Stimulated activated CD8-positive, alpha-beta memory T cell treated with anti-CD3 and anti-CD28 coated beads, Interleukin-12 subunit alpha, Interleukin-12 subunit beta, amount 100 ng/mL, for 4 hours (primary cell): ENCODE measurements around the gene RGS5.
"Not testable (repeated sequence)": the region's sequence is repeated elsewhere in the genome, so short reads cannot be mapped to it uniquely, and the experiment has no call there.

Source experiments
- DNase-seq: peaks from one replicate; pipeline ENCODE4 v3.0.0-alpha.2; 2020; ENCODE audit warnings: low read depth

The RGS5 gene, protein sequence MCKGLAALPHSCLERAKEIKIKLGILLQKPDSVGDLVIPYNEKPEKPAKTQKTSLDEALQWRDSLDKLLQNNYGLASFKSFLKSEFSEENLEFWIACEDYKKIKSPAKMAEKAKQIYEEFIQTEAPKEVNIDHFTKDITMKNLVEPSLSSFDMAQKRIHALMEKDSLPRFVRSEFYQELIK

GRCh38 chr1:163202833-163203451, at the start of gene RGS5:
TSS of gene RGS5 (minus strand) at chr1:163202916. CDS start at chr1:163202835, 81 bp downstream.
- no peak for DNase-seq

- no peak for DNase-seq
Measured at GRCh38 chr1:163250382-163250974, 47.8 kb upstream of the RGS5 start.

DNA sequence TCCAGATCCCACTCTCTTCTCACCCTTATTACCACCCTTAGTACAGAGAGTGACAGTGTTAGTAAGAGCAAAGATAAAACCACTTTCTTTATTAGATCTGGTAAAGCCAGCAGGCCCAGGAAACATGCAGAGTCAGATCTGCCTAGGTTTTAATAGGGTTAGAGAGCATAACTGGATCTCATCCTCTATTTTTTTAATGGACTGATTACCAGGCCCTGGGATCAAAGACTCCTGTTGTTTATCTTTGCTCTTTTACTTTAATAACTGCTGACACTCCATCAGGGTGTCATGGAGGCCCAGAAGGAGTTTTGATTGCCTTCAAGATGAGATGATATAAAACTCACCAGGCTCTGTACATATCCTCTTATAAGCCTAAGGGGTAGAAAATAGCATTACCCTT, 45.3 kb upstream of the RGS5 start:
- no peak for DNase-seq

GRCh38 chr1:163244648-163245047, 41.9 kb upstream of the RGS5 start:
- not testable (repeated sequence) for DNase-seq

- DNase-seq: no peak
Measured at GRCh38 chr1:163241746-163242145, 39.0 kb upstream of the RGS5 start.

DNA sequence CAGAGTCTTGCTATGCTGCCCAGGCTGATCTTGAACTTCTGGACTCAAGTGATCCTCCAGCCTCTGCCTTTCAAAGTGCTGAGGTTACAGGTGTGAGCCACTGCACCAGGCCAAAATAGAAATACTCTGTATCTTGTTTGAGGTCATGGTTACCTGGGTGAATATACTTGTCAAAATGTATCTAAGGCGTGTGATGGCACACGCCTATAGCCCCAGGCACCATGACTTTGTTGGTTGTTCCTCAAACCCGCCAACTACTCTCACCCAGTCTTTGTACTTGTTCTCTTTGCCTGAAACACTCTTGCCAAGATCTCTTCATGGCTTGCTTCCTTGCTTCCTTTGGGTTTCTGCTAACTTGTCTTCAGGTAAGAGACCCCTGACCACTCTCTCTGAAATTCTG, 38.0 kb upstream of the RGS5 start:
- DNase-seq: no peak

DNA sequence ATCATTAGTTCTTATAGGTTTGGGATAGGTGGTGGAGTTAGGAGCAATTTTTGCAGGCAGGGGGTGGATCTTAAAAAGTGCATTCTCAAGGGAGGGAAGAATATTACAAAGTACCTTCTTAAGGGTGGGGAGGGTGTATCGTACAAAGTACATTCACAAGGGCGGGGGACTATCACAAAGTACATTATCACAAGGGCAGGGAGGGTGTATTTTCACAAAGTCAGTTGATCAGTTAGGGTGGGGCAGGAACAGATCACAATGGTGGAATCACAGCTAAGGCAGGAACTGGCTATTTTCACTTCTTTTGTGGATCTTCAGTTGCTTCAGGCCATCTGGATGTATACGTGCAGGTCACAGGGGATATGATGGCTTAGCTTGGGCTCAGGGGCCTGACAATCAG, 30.9 kb upstream of the RGS5 start:
- not testable (repeated sequence) for DNase-seq

DNA sequence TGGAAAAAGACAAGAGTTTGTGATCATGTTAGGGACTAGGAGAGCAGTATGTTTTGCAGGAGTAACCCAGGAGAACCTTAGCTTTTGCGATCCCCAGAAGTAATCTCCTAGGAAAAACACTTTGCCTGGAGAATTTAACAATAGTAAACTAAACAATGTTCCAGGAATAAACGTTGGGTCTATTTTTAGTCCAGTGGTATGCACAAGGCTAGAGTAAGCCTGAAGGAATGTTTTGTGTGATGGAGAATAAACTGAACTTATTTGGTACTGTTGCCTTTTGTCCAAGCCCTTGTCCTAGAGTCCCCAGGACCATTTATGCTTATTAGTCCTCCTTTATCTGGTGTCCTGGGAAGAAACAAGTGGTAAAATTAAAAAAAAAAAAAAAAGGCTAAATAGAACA, 28.7 kb upstream of the RGS5 start:
- DNase-seq: no peak

GRCh38 chr1:163230827-163231226, 28.1 kb upstream of the RGS5 start:
- DNase-seq: no peak

DNA sequence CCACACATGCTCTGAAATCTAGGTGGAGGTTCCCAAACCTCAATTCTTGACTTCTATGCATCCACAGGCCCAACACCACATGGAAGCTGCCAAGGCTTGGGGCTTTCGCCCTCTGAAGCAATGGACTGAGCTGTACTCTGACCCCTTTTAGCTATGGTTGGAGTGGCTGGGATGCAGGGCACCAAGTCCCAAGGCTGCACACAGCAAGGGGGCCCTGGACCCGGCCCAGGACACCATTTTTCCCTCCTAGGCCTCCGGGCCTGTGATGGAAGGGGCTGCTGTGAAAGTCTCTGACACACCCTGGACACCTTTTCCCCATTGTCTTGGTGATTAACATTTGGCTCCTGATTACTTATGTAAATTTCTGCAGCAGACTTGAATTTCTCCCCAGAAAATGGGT, 25.6 kb upstream of the RGS5 start:
- not testable (repeated sequence) for DNase-seq

- no peak for DNase-seq
Measured at GRCh38 chr1:163227126-163227525, 24.4 kb upstream of the RGS5 start.

DNA sequence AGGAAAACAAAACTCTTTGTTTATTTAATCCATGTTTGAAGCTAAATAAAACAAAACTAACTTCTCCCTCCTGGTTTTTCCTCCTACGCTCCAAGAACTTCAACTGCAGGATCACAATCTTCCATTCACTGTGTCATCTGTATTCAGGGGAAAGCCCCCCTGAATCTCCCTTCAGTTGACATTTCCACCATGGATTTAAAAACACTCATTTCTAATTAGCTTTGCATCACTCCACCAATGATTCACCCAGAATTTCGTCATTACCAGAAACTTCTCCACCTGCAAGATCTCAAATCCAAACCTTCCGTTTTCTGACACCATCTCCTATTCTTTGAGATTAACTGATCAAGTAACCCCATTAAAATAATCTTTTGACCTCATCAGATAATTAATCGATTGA, 10.9 kb upstream of the RGS5 start:
- no peak for DNase-seq

DNA sequence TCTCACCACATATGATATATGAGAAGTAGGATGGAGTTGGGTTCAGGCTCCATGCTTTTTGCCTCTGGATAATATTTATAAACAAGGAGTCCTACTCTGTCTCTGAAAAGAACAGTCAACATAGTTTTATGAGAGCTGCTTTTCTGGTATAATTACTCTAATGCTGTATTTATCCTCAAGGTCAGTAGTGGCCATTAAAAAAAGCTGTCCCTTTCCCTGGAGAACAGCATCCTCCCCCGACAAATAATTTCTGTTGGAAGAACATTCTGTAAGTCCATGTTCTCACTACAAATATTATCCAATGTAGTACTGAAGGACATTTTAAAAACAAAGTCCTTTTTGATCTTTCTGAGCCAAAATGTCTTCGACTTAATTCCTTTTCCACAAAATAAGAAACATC, 9.0 kb upstream of the RGS5 start:
- DNase-seq: no peak

GRCh38 chr1:163205513-163205912, 2.8 kb upstream of the RGS5 start:
- no peak for DNase-seq

- DNase-seq: no peak
Measured at GRCh38 chr1:163203561-163203960, 845 bp upstream of the RGS5 start.

DNA sequence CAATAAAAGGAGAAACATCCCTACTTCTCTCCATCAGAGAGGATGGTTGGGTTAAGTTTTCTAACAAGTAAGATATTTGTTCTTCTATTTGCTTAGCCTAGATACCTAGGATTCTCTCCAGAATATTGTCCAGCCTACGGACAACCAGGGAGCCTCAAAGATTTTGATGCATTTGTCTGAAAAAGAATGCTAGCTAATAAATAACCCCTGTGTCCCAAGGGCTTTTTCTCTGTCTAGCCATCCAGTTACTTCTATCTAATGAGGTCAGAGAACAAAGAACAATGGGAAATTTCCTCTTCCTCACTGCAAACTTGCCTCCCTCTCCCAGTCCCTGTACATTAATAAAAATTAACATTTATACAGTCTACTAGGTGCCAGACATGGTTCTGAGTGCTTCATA, 810 bp downstream of the RGS5 start:
- no peak for DNase-seq

DNA sequence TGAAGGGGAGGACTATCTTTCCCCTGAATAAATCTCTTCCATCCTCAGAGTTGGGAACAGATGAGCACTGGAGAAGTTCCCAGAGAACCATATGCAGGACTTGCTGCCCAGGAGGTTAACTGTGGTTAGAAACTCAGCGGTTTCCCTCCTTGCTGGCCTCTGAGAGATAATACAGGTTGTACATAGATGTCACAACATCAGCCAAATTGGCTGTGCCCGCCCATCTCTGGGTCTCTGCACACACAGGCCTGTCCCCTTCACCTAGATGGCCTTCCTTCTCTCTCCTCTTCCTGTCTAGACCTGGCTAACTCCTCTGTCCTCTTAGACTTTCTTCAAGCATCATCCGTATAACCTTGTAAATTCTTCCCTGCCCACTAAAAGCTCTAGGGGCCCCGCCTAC, 5.7 kb downstream of the RGS5 start:
- no peak for DNase-seq

DNA sequence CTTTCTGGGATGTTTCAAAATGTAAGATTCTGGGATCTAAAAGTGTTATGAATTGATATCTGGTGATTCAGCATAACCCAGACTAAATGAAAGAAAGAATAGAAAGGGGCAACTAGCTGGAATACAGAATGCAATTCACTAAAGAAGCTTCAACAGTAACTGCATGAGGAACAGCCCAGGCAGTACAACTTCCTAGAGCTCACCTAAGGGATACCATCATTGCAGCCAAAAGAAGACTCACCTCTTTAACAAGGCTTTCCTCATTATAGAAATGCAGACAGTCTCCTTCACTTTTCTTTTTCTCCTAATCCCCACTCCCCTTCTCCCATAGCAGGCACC, 6.3 kb downstream of the RGS5 start:
- DNase-seq: no peak

DNA sequence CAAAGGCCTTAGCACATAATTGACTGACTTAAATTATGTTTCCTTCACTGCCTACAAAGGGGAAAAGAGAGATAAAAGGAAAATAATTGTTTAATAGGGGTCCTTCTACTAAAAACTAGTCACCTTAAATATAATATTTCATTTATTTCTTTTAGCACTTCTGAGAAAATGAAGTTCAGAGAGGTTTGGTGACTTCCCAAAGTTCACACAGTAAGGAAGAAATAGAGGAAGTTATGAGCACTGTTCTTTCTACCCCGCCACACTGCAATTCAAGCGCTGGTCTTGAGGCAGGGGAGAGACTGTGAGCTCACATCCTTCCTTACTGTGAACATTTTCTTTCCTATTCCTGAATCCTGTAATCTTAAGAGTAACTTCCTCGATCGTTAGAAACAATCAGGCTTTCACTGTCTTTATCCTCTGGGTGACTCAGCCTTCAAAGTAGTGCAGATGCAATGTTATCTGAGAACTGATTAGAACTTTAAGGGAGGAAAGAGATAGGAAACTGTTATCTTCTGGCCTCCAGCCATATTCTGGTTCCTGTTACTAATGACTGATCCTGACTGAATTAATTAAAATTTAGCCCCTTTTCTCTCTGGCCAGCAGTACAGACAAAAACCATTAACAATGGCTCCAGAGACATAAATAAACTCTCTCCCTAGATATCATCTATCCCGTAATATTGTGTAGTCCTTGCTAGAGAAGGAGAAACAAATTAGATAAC, 6.8 kb downstream of the RGS5 start:
- DNase-seq: no peak

GRCh38 chr1:163191301-163191700, 11.4 kb downstream of the RGS5 start:
- no peak for DNase-seq

- no peak for DNase-seq
Measured at GRCh38 chr1:163188947-163189346, 13.8 kb downstream of the RGS5 start.

- DNase-seq: no peak
Measured at GRCh38 chr1:163187849-163188248, 14.9 kb downstream of the RGS5 start.

GRCh38 chr1:163186862-163187261, 15.9 kb downstream of the RGS5 start:
- DNase-seq: no peak
